SK-N-SH (cell line): ENCODE results near the gene DOCK4.

ENCODE experiments used
- CHD2 ChIP-seq: fragments of 150-350 bp; IDR thresholded peaks from 2 replicates; pipeline ENCODE4 v1.6.1; 2018; ENCODE audit warnings: low read length; ENCODE audit not compliant: partially characterized antibody
- MXI1 ChIP-seq: IDR thresholded peaks from 2 replicates; pipeline ENCODE4 v1.6.1; 2012; ENCODE audit warnings: mild to moderate bottlenecking, low read depth, low read length, improper control_type of control experiment
- RCOR1 ChIP-seq: fragments of 150-350 bp; IDR thresholded peaks from 2 replicates; pipeline ENCODE4 v1.6.1; 2017; ENCODE audit warnings: antibody characterized with exemption, low read length
- RXRA ChIP-seq: IDR thresholded peaks from 2 replicates; pipeline ENCODE4 v1.4.0; 2012; ENCODE audit warnings: low read depth, mild to moderate bottlenecking, borderline replicate concordance
- SIN3A ChIP-seq: IDR thresholded peaks from 2 replicates; pipeline ENCODE4 v1.6.1; 2012; ENCODE audit warnings: low read depth, mild to moderate bottlenecking, low read length, moderate library complexity, borderline replicate concordance
- TAF1 ChIP-seq: IDR thresholded peaks from 2 replicates; pipeline ENCODE4 v1.6.1; 2012; ENCODE audit warnings: low read depth, mild to moderate bottlenecking, low read length, moderate library complexity, borderline replicate concordance
- TF ChIP-seq, protein P1 (sequence below): IDR thresholded peaks from 2 replicates; pipeline ENCODE4; 2012
- TF ChIP-seq, protein P2 (sequence below): IDR thresholded peaks from 2 replicates; pipeline ENCODE4 v1.4.0; 2012; ENCODE audit warnings: low read depth

DNA sequence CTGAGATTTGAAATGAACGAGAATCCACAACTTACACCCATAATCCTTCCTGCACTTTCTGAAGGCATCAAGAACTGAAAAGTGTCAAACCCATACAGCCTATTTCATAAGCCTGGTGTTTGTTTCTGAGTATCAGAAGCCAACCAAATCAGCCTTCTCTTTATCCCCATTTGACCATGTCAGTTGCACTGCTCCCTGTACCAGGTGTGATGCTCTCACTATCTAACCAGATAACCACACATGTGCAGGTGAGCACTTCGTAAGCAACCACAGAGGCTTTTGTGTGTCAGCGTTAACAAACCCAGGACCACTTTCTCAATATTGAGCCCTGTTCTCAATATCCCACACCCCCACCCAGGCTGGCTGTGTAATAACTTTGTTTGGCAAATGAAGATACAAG lies 114.4 kb downstream of the DOCK4 start:
- no peak for TF ChIP-seq RXRA
- TF ChIP-seq TAF1: no peak
- no peak for TF ChIP-seq RCOR1
- no peak for TF ChIP-seq CHD2
- TF ChIP-seq, protein P1, sequence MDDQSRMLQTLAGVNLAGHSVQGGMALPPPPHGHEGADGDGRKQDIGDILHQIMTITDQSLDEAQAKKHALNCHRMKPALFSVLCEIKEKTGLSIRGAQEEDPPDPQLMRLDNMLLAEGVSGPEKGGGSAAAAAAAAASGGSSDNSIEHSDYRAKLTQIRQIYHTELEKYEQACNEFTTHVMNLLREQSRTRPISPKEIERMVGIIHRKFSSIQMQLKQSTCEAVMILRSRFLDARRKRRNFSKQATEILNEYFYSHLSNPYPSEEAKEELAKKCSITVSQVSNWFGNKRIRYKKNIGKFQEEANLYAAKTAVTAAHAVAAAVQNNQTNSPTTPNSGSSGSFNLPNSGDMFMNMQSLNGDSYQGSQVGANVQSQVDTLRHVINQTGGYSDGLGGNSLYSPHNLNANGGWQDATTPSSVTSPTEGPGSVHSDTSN: no peak
- no peak for TF ChIP-seq SIN3A
- TF ChIP-seq, protein P2, sequence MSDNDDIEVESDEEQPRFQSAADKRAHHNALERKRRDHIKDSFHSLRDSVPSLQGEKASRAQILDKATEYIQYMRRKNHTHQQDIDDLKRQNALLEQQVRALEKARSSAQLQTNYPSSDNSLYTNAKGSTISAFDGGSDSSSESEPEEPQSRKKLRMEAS: no peak
- no peak for TF ChIP-seq MXI1
